ENCODE measurements around the gene SLC36A4. TPM values are rescaled to one million over a fixed set of nuclear protein-coding genes. Genes with fewer than 3 reads are reported as not detected.

Gene SLC36A4
- total RNA-seq, 6 experiments from 2014 or later: 10.6 to 18.5 (median 13.7) TPM

DNA sequence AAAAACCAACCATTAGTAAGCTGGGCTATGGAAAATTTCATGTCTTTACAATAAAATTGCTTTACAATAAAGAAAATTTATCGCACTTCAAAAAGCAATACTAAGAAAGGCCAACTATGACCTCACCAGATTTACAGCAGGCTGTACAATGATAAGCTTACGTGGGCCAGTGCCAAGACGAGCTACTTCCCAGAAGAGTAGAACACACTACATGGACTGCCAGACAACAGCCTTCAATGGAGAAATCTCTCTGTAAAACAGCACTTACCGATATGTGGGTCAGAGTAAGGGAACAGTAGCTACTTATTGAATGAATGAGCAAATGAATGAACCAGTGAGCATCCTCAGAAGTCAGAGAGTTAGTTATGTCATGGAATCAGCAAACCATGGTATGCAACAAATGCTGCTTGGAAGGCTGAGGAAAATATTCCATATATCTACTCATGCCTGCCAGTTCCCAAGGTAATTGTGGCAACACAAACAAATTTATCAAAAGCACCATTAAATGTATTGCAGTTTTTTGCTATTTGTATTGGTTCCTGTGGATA, 74.4 kb downstream of the SLC36A4 start:
- Mint-ChIP-seq H3K9me3 (no peaks in the 10 kb centered on the region), H3K4me1 (ENCODE audit: low read depth) (no peaks in the 10 kb centered on the region), H3K27me3 (ENCODE audit: insufficient read depth) (no peaks in the 10 kb centered on the region; the same call in 1 of the 2 replicates), H3K4me3 (no peak overlapping the region), H3K27ac (no peak overlapping the region), H3K36me3 (ENCODE audit: low read depth) (no peaks in the 10 kb centered on the region)
- no peak for DNase-seq
- TF ChIP-seq, protein P1, sequence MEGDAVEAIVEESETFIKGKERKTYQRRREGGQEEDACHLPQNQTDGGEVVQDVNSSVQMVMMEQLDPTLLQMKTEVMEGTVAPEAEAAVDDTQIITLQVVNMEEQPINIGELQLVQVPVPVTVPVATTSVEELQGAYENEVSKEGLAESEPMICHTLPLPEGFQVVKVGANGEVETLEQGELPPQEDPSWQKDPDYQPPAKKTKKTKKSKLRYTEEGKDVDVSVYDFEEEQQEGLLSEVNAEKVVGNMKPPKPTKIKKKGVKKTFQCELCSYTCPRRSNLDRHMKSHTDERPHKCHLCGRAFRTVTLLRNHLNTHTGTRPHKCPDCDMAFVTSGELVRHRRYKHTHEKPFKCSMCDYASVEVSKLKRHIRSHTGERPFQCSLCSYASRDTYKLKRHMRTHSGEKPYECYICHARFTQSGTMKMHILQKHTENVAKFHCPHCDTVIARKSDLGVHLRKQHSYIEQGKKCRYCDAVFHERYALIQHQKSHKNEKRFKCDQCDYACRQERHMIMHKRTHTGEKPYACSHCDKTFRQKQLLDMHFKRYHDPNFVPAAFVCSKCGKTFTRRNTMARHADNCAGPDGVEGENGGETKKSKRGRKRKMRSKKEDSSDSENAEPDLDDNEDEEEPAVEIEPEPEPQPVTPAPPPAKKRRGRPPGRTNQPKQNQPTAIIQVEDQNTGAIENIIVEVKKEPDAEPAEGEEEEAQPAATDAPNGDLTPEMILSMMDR (IDR thresholded peaks at IDR 0.05): no peak

GRCh38 chr11:93122535-93123235, 75.1 kb downstream of the SLC36A4 start:
- no peak for DNase-seq
- peaks cover 2% of the 10 kb centered on the region for H3K27me3 Mint-ChIP-seq (ENCODE audit: insufficient read depth)

DNA sequence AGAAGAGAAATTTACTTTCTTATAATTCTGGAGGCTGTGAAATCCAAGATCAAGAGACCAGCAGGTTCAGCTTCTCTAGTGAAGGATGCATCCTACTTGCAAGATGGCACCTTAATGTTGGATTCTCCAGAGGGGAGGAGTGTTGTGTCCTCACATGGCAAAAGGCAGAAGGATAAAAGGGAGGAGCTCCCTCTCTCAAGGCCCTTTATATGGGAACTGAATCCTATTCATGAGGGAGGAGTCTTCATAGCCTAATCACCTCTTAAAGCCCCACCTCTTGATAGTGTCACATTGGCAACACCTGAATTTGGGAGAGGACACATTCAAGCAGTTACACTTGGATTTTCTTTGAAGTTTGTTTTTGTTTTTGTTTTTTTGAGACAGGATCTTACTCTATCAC, 79.5 kb downstream of the SLC36A4 start:
- Mint-ChIP-seq H3K4me1 (ENCODE audit: low read depth) (peaks cover 10% of the 10 kb centered on the region), H3K27ac (no peak overlapping the region), H3K27me3 (ENCODE audit: insufficient read depth) (peaks cover 5% of the 10 kb centered on the region), H3K4me3 (no peak overlapping the region), H3K36me3 (ENCODE audit: low read depth) (no peaks in the 10 kb centered on the region), H3K9me3 (no peaks in the 10 kb centered on the region)
- DNase-seq: no peak
- TF ChIP-seq, protein P1 (IDR thresholded peaks at IDR 0.05): no peak

More at GRCh38 chr11:93122535-93123235, 75.1 kb downstream of the SLC36A4 start:
- H3K36me3 Mint-ChIP-seq (ENCODE audit: low read depth): no peaks in the 10 kb centered on the region
- TF ChIP-seq, protein P1 (IDR thresholded peaks at IDR 0.05): no peak
- H3K4me3 Mint-ChIP-seq: no peak overlapping the region
- no peak overlapping the region for H3K27ac Mint-ChIP-seq
- peaks cover 2% of the 10 kb centered on the region for H3K4me1 Mint-ChIP-seq (ENCODE audit: low read depth)
- no peaks in the 10 kb centered on the region for H3K9me3 Mint-ChIP-seq

GRCh38 chr11:93117565-93117964, 80.2 kb downstream of the SLC36A4 start:
- Mint-ChIP-seq H3K4me1 (ENCODE audit: low read depth) (peaks cover 10% of the 10 kb centered on the region), H3K4me3 (peak overlapping the region; percentile 12), H3K27ac (no peak overlapping the region), H3K36me3 (ENCODE audit: low read depth) (no peaks in the 10 kb centered on the region), H3K9me3 (no peaks in the 10 kb centered on the region), H3K27me3 (ENCODE audit: insufficient read depth) (peaks cover 5% of the 10 kb centered on the region)
- TF ChIP-seq, protein P1 (IDR thresholded peaks at IDR 0.05): no peak
- DNase-seq: no peak

DNA sequence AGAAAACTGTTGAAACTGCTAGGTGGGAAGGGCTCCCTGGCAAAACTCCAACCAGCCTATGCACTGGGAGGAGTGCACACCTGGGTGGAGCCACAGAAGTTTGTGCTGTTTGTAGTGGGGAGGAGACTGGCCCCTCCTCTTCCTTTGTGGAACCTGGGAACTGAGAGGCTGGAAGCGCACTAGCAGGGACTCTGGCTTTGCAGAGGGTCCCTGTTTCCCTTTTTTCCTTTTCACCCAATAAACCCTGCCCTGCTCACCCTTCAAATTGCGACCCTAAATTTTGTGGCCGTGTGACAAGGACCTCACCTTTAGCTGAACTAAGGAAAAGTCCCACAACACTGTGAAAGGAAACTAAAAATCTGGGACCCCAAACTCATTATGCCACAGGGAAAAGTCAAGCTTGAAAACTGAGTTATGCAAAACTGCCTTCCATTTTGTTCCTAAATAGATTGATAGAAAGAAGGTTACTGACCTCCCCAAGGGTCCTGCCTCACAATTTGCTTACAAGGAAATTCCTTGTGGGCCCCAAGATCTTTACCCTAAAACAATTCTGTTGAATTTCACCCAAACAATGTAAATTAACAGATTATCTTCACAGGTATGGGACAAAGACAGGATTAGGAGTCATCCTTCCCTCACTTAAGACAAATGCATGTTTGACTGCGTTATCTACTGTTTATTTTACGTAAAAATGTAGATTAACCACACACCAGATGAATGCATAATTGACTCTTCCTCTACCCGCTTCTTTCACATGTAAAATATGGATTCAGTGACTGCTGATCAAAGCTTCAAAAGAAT, 81.0 kb downstream of the SLC36A4 start:
- H3K27me3 Mint-ChIP-seq (ENCODE audit: insufficient read depth): peaks cover 5% of the 10 kb centered on the region
- no peak for DNase-seq
- TF ChIP-seq, protein P1 (IDR thresholded peaks at IDR 0.05): no peak
- no peaks in the 10 kb centered on the region for H3K36me3 Mint-ChIP-seq (ENCODE audit: low read depth)
- no peaks in the 10 kb centered on the region for H3K9me3 Mint-ChIP-seq
- no peak overlapping the region for H3K27ac Mint-ChIP-seq
- H3K4me1 Mint-ChIP-seq (ENCODE audit: low read depth): peaks cover 10% of the 10 kb centered on the region
- peak overlapping the region; percentile 12 for H3K4me3 Mint-ChIP-seq

Data from HFFc6 (cell line).